Astrocyte (in vitro differentiated cells and primary cell): ENCODE measurements around the gene PDAP1. TPM values are rescaled to one million over a fixed set of nuclear protein-coding genes. Genes with fewer than 3 reads are reported as not detected.

ENCODE experiments used
- DNase-seq: peaks from one replicate; pipeline ENCODE4 v3.0.0-alpha.2; 2010; ENCODE audit warnings: low read depth
- FAIRE-seq: peaks from 2 replicates; lab custom pipeline; 2011; peaks lifted over from hg19 to GRCh38; lab: Jason Lieb, UNC
- H2AFZ ChIP-seq: 2 replicates; pipeline ENCODE4 v1.6.0; 2012; ENCODE audit warnings: low read depth, low read length, inconsistent platforms
- H3K27ac ChIP-seq: 2 replicates; pipeline ENCODE4 v1.5.1; 2011; ENCODE audit warnings: low read depth, low read length, inconsistent platforms
- H3K27me3 ChIP-seq: 2 replicates; pipeline ENCODE4 v1.6.0; 2011; ENCODE audit warnings: low read length, inconsistent platforms; ENCODE audit not compliant: insufficient read depth
- H3K36me3 ChIP-seq: 2 replicates; pipeline ENCODE4 v1.5.1; 2011; ENCODE audit warnings: low read length, inconsistent platforms; ENCODE audit not compliant: insufficient read depth
- H3K4me1 ChIP-seq: 2 replicates; pipeline ENCODE4 v1.5.1; 2011; ENCODE audit warnings: low read length, inconsistent platforms; ENCODE audit not compliant: insufficient read depth
- H3K4me2 ChIP-seq: 2 replicates; pipeline ENCODE4 v1.6.0; 2012; ENCODE audit warnings: low read length, inconsistent platforms
- H3K4me3 ChIP-seq: 2 replicates; pipeline ENCODE4 v1.5.1; 2011; ENCODE audit warnings: low read depth, mild to moderate bottlenecking, low read length, inconsistent platforms; ENCODE audit not compliant: insufficient read depth
- H3K79me2 ChIP-seq: 2 replicates; pipeline ENCODE4 v1.6.0; 2012; ENCODE audit warnings: mild to moderate bottlenecking, low read length, inconsistent platforms; ENCODE audit not compliant: insufficient read depth
- H3K9ac ChIP-seq: 2 replicates; pipeline ENCODE4 v1.6.0; 2012; ENCODE audit warnings: mild to moderate bottlenecking, low read length, inconsistent platforms
- H3K9me3 ChIP-seq: 2 replicates; pipeline ENCODE4 v1.5.1; 2012; ENCODE audit warnings: low read depth, mild to moderate bottlenecking, low read length, inconsistent platforms; ENCODE audit not compliant: insufficient read depth
- H4K20me1 ChIP-seq: 2 replicates; pipeline ENCODE4 v1.6.0; 2012; ENCODE audit warnings: low read length, inconsistent platforms; ENCODE audit not compliant: insufficient read depth
- H3K27ac Mint-ChIP-seq: one replicate; pipeline ENCODE4 v1.8.0; 2021; ENCODE audit warnings: mild to moderate bottlenecking, mixed read lengths; ENCODE audit not compliant: unreplicated experiment
- H3K27me3 Mint-ChIP-seq: one replicate; pipeline ENCODE4 v1.8.0; 2021; ENCODE audit warnings: low read depth, mixed read lengths; ENCODE audit not compliant: unreplicated experiment
- H3K36me3 Mint-ChIP-seq: one replicate; pipeline ENCODE4 v1.8.0; 2021; ENCODE audit warnings: low read depth, mixed read lengths; ENCODE audit not compliant: unreplicated experiment
- H3K4me1 Mint-ChIP-seq: one replicate; pipeline ENCODE4 v1.8.0; 2021; ENCODE audit warnings: low read depth, mixed read lengths; ENCODE audit not compliant: unreplicated experiment
- H3K4me3 Mint-ChIP-seq: one replicate; pipeline ENCODE4 v1.8.0; 2021; ENCODE audit warnings: mild to moderate bottlenecking, moderate library complexity, mixed read lengths; ENCODE audit not compliant: unreplicated experiment
- H3K9me3 Mint-ChIP-seq: one replicate; pipeline ENCODE4 v1.8.0; 2021; ENCODE audit warnings: mild to moderate bottlenecking, mixed read lengths; ENCODE audit not compliant: unreplicated experiment
- CTCF ChIP-seq: IDR thresholded peaks from 2 replicates; pipeline ENCODE4 v1.5.1; 2011; ENCODE audit warnings: low read depth, mild to moderate bottlenecking, inconsistent platforms, low read length, moderate library complexity; ENCODE audit not compliant: insufficient read depth
- EZH2 ChIP-seq: IDR thresholded peaks from 2 replicates; pipeline ENCODE4 v1.6.1; 2012; ENCODE audit warnings: mild to moderate bottlenecking, low read length, inconsistent platforms; ENCODE audit not compliant: insufficient read depth
- total RNA-seq: library from RNA; stranded (reverse); gene quantifications from 2 replicates; pipeline ENCODE4 v1.2.1, GENCODE V29; 2021

Gene PDAP1
- total RNA-seq, 1 donor from 2014 or later, result 106 TPM

DNA sequence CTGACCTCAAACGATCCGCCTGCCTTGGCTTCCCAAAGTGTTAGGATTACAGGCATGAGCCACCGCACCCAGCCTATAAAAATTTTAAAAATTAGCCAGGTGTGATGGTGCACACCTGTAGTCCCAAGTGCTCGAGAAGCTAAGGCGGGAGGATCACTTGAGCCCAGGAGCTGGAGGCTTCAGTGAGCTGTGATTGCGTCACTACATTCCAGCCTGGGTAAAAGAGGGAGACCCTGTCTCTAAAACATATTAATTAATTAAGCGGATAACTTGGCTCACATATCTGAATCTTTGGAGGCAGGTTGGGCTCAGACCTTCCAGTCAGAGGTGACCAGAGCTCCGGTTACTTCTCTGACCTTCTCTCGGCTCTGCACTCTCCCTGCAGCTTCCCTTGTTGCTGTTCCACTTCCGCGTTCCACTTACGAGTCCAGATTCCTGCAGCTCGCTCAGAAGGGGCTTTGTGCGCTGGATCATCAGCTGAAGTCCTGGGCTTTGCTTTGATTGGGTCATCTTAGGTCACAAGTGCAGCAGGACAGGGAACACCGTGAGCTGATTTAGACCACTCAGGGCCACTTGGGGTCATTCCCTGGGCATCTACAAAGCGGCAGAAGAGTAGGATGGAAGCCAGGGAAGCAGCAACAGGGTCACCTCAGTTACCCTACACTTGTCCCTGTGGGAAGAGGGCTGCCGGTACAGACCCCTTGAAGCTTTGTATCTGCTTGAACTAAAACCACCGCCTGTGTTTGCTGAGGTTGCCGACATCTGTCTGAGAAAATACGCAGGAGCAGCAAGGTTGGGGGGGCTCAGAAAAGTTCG, 35.9 kb downstream of the PDAP1 start:
- Histone ChIP-seq H3K9ac (no peak overlapping the region), H2AFZ (no peak overlapping the region), H3K79me2 (peaks cover 19% of the 10 kb centered on the region), H3K4me1 (peaks cover 3% of the 10 kb centered on the region), H3K4me3 (no peak overlapping the region), H3K4me2 (peak overlapping the region; percentile 15), H3K9me3 (no peaks in the 10 kb centered on the region), H4K20me1 (peaks cover 24% of the 10 kb centered on the region), H3K27ac (no peak overlapping the region), H3K36me3 (peaks cover 3% of the 10 kb centered on the region), H3K27me3 (no peaks in the 10 kb centered on the region)
- TF ChIP-seq CTCF (no peak), EZH2 (no peak)
- Mint-ChIP-seq H3K27ac (peak overlapping the region; percentile 53), H3K4me3 (peak overlapping the region; percentile 79), H3K27me3 (no peaks in the 10 kb centered on the region), H3K9me3 (no peaks in the 10 kb centered on the region), H3K36me3 (no peaks in the 10 kb centered on the region), H3K4me1 (peaks cover 3% of the 10 kb centered on the region)
- DNase-seq (no peak), FAIRE-seq (no peak)

DNA sequence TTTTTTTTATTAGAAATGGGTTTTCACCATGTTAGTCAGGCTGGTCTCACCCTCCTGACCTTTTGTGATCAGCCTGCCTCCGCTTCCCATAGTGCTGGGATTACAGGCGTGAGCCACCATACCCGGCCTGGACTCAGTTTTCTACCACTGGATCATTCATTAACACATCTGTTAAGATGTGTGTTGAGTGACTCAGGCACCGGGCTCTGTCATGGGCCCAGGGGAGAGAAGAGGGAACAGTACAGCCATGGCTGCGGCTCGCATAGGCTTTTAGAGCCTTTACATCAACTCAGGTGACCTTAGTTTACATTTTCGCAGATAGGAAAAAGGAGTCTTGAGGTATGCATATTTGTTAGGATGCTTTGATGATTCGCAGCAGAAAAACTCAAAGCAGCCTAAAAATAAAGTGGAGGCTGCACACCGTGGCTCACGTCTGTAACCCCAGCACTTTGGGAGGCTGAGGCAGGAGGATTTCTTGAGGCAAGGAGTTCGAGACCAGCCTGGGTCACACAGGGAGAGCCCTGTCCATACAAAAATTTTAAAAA, 36.9 kb downstream of the PDAP1 start:
- no peak overlapping the region for H3K9ac ChIP-seq
- no peak overlapping the region for H3K4me2 ChIP-seq
- peaks cover 7% of the 10 kb centered on the region for H3K36me3 ChIP-seq
- H3K27me3 Mint-ChIP-seq, result no peaks in the 10 kb centered on the region
- H2AFZ ChIP-seq, result no peak overlapping the region
- peaks cover 3% of the 10 kb centered on the region for H3K4me1 ChIP-seq
- no peaks in the 10 kb centered on the region for H3K9me3 Mint-ChIP-seq
- H3K27me3 ChIP-seq, result no peaks in the 10 kb centered on the region
- peaks cover 12% of the 10 kb centered on the region for H3K79me2 ChIP-seq
- H3K4me1 Mint-ChIP-seq, result peaks cover 3% of the 10 kb centered on the region
- H3K9me3 ChIP-seq, result no peaks in the 10 kb centered on the region
- H3K36me3 Mint-ChIP-seq, result peaks cover 2% of the 10 kb centered on the region
- TF ChIP-seq EZH2, result no peak
- TF ChIP-seq CTCF, result no peak
- H3K4me3 ChIP-seq, result no peak overlapping the region
- no peak for FAIRE-seq
- no peak for DNase-seq
- H3K4me3 Mint-ChIP-seq, result no peak overlapping the region
- no peak overlapping the region for H3K27ac ChIP-seq
- H3K27ac Mint-ChIP-seq, result no peak overlapping the region
- H4K20me1 ChIP-seq, result peaks cover 25% of the 10 kb centered on the region
